SU-DHL-6 (cell line): Measurements from ENCODE around the gene L3MBTL4.

Experiments used
- H2AFZ ChIP-seq: fragments of 200-600 bp; sonication (generic); 2 replicates; pipeline ENCODE4 v1.6.1; 2014; ENCODE audit warnings: low read depth, mild to moderate bottlenecking, moderate library complexity, mixed read lengths, antibody characterized with exemption, low read length; ENCODE audit not compliant: severe bottlenecking
- H3F3A ChIP-seq: fragments of 200-600 bp; shearing (Covaris generic); 2 replicates; pipeline ENCODE4 v1.6.0; 2016; ENCODE audit warnings: antibody characterized with exemption, mild to moderate bottlenecking; ENCODE audit not compliant: insufficient read depth
- H3K27ac ChIP-seq: fragments of 200-600 bp; sonication (generic); 2 replicates; pipeline ENCODE4 v1.5.1; 2016; ENCODE audit warnings: low read depth, mild to moderate bottlenecking, low read length, moderate library complexity, mixed read lengths
- H3K27me3 ChIP-seq: fragments of 200-600 bp; sonication (generic), shearing (Covaris generic); 2 replicates; pipeline ENCODE4 v1.6.0; 2014; ENCODE audit warnings: mild to moderate bottlenecking, low read length
- H3K36me3 ChIP-seq: fragments of 200-600 bp; sonication (generic); 2 replicates; pipeline ENCODE4 v1.6.1; 2014; ENCODE audit warnings: mild to moderate bottlenecking, low read length, mixed read lengths
- H3K4me2 ChIP-seq: fragments of 300-600, 200-600 bp; shearing (Covaris generic), sonication (generic); 2 replicates; pipeline ENCODE4 v1.6.0; 2014; ENCODE audit warnings: low read length, low read depth, mild to moderate bottlenecking; ENCODE audit not compliant: poor library complexity, severe bottlenecking
- H3K4me3 ChIP-seq: fragments of 200-600 bp; sonication (generic); 2 replicates; pipeline ENCODE4 v1.5.1; 2014; ENCODE audit warnings: antibody characterized with exemption, low read length, mild to moderate bottlenecking, mixed read lengths; ENCODE audit not compliant: insufficient read depth, poor library complexity, severe bottlenecking
- H3K79me2 ChIP-seq: fragments of 200-600 bp; sonication (generic); 2 replicates; pipeline ENCODE4 v1.6.1; 2014; ENCODE audit warnings: mild to moderate bottlenecking, low read length, moderate library complexity; ENCODE audit not compliant: insufficient read depth
- H3K9ac ChIP-seq: fragments of 200-600 bp; sonication (generic); 2 replicates; pipeline ENCODE4 v1.7.0; 2014; ENCODE audit warnings: mild to moderate bottlenecking, low read length
- H3K9me2 ChIP-seq: fragments of 200-600 bp; sonication (generic); replicated peaks from 2 replicates; pipeline ENCODE4 v1.6.1; 2014; ENCODE audit warnings: low read length; ENCODE audit not compliant: insufficient read depth
- H3K9me3 ChIP-seq: fragments of 200-600 bp; sonication (generic); 2 replicates; pipeline ENCODE4 v1.6.1; 2014; ENCODE audit warnings: low read length, mixed read lengths; ENCODE audit not compliant: insufficient read depth
- H4K20me1 ChIP-seq: fragments of 200-600 bp; sonication (generic); 2 replicates; pipeline ENCODE4 v1.6.1; 2014; ENCODE audit warnings: low read depth, mild to moderate bottlenecking, antibody characterized with exemption, low read length, moderate library complexity, mixed read lengths
- CTCF ChIP-seq: fragments of 200-600 bp; sonication (generic); IDR thresholded peaks from one replicate; pipeline ENCODE4 v1.5.1; 2017; ENCODE audit warnings: antibody characterized with exemption, mild to moderate bottlenecking, low read length, moderate library complexity; ENCODE audit not compliant: insufficient read depth, poor library complexity, severe bottlenecking
- EZH2phosphoT487 ChIP-seq: fragments of 200-600 bp; sonication (generic), shearing (Covaris generic); conservative IDR thresholded peaks from 2 replicates; pipeline ENCODE4 v1.6.1; 2018; ENCODE audit warnings: mild to moderate bottlenecking, antibody characterized with exemption, low read length, moderate library complexity, mixed read lengths

The L3MBTL4 gene

GRCh38 chr18:5972298-5972697 lies 442.4 kb downstream of the L3MBTL4 start:
- H3K36me3 ChIP-seq, result no peaks in the 10 kb centered on the region
- TF ChIP-seq EZH2phosphoT487 (no peak), CTCF (no peak)

GRCh38 chr18:5969989-5970403 lies 444.7 kb downstream of the L3MBTL4 start:
- H3K4me3 ChIP-seq, result no peak overlapping the region
- no peaks in the 10 kb centered on the region for H3K27me3 ChIP-seq
- H3K9me2 ChIP-seq, result no peaks in the 10 kb centered on the region
- H3K4me2 ChIP-seq, result peak overlapping the region; percentile 31
- no peak overlapping the region for H2AFZ ChIP-seq
- no peaks in the 10 kb centered on the region for H4K20me1 ChIP-seq
- H3K27ac ChIP-seq, result 0 out of 2 replicates have a peak overlapping the region, but pooled peaks have one; percentile 81
- H3F3A ChIP-seq, result no peaks in the 10 kb centered on the region; the same call in 1 of the 2 replicates
- no peaks in the 10 kb centered on the region for H3K79me2 ChIP-seq
- no peaks in the 10 kb centered on the region for H3K9me3 ChIP-seq
- no peak overlapping the region for H3K9ac ChIP-seq
- H3K36me3 ChIP-seq, result no peaks in the 10 kb centered on the region
- TF ChIP-seq EZH2phosphoT487 (no peak), CTCF (no peak)

More at GRCh38 chr18:5972298-5972697, 442.4 kb downstream of the L3MBTL4 start:
- Histone ChIP-seq H3K27ac (peak overlapping the region; percentile 81), H3K4me3 (no peak overlapping the region), H3K9ac (no peak overlapping the region), H3K9me2 (no peaks in the 10 kb centered on the region), H3F3A (no peaks in the 10 kb centered on the region; the same call in 1 of the 2 replicates), H3K79me2 (no peaks in the 10 kb centered on the region), H3K27me3 (no peaks in the 10 kb centered on the region), H3K9me3 (no peaks in the 10 kb centered on the region), H4K20me1 (no peaks in the 10 kb centered on the region), H3K4me2 (peak overlapping the region; percentile 43), H2AFZ (no peak overlapping the region)

- H3K4me2 ChIP-seq, result no peak overlapping the region
- H3K27me3 ChIP-seq, result no peaks in the 10 kb centered on the region
- H3K79me2 ChIP-seq, result no peaks in the 10 kb centered on the region
- no peak overlapping the region for H3K27ac ChIP-seq
- no peak overlapping the region for H3K9ac ChIP-seq
- no peaks in the 10 kb centered on the region for H4K20me1 ChIP-seq
- H3K4me3 ChIP-seq, result no peak overlapping the region
- TF ChIP-seq EZH2phosphoT487, result no peak
- no peak for TF ChIP-seq CTCF
- H3K9me3 ChIP-seq, result no peaks in the 10 kb centered on the region
- no peaks in the 10 kb centered on the region for H3K9me2 ChIP-seq
- no peaks in the 10 kb centered on the region; the same call in 1 of the 2 replicates for H3F3A ChIP-seq
- no peak overlapping the region for H2AFZ ChIP-seq
- H3K36me3 ChIP-seq, result no peaks in the 10 kb centered on the region
Observed at GRCh38 chr18:5969355-5969988, 445.2 kb downstream of the L3MBTL4 start.
